ENCODE data around the gene CHST15. TPM values are rescaled to one million over a fixed set of nuclear protein-coding genes. Genes with fewer than 3 reads are reported as not detected.

The CHST15 gene
- total and polyA plus RNA-seq, 2 of the 8 experiments (the other 6 are each of a cell fraction or from before 2014, with no cell fraction given) = 8.8 to 9.1 TPM

GRCh38 chr10:124003871-124004662 lies 89.3 kb downstream of the CHST15 start (continued):
- TF ChIP-seq, protein P1, sequence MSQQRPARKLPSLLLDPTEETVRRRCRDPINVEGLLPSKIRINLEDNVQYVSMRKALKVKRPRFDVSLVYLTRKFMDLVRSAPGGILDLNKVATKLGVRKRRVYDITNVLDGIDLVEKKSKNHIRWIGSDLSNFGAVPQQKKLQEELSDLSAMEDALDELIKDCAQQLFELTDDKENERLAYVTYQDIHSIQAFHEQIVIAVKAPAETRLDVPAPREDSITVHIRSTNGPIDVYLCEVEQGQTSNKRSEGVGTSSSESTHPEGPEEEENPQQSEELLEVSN (IDR thresholded peaks at IDR 0.05) = no peak
- TF ChIP-seq CEBPB (IDR thresholded peaks at IDR 0.05; ENCODE audit: low read depth, low read length) (no peak), SAP30 (IDR thresholded peaks at IDR 0.05; ENCODE audit: insufficient read depth, insufficient replicate concordance, low read length) (no peak), SP2 (IDR thresholded peaks at IDR 0.05; ENCODE audit: low read length) (no peak)
